ENCODE results near the gene CLEC2L.

GRCh38 chr7:139567647-139568345, 44.3 kb downstream of the CLEC2L start:
- no peak for TF ChIP-seq CTCF (conservative IDR thresholded peaks at IDR 0.05; ENCODE audit: low read depth in 2 of 2)
- no peak for TF ChIP-seq EZH2 (IDR thresholded peaks at IDR 0.05; ENCODE audit: low read depth, unreplicated experiment)
- no peak for TF ChIP-seq REST (IDR thresholded peaks at IDR 0.05; ENCODE audit: unreplicated experiment)
- no peak for TF ChIP-seq POLR2AphosphoS5 (IDR thresholded peaks at IDR 0.05; ENCODE audit: low read depth)
- TF ChIP-seq JUNB (IDR thresholded peaks at IDR 0.05; ENCODE audit: unreplicated experiment) = no peak
- no peak for TF ChIP-seq ZNF331 (CRISPR knock-in tag; IDR thresholded peaks at IDR 0.05; ENCODE audit: low read depth)
- no peak for TF ChIP-seq NANOG (IDR thresholded peaks at IDR 0.05; ENCODE audit: borderline replicate concordance)
- no peak for TF ChIP-seq CREB1 (CRISPR knock-in tag; IDR thresholded peaks at IDR 0.05; ENCODE audit: low read depth)
- no peak for TF ChIP-seq ZNF114 (CRISPR knock-in tag; IDR thresholded peaks at IDR 0.05)
- TF ChIP-seq EZH2phosphoT487 (IDR thresholded peaks at IDR 0.05; ENCODE audit: unreplicated experiment) = no peak

Data from GM23338 (cell line).